ENCODE results near the gene TMEM101. TPM values are rescaled to one million over a fixed set of nuclear protein-coding genes. Genes with fewer than 3 reads are reported as not detected.

Gene TMEM101
- total RNA-seq, 1 donor from 2014 or later, result 52.4 TPM

DNA sequence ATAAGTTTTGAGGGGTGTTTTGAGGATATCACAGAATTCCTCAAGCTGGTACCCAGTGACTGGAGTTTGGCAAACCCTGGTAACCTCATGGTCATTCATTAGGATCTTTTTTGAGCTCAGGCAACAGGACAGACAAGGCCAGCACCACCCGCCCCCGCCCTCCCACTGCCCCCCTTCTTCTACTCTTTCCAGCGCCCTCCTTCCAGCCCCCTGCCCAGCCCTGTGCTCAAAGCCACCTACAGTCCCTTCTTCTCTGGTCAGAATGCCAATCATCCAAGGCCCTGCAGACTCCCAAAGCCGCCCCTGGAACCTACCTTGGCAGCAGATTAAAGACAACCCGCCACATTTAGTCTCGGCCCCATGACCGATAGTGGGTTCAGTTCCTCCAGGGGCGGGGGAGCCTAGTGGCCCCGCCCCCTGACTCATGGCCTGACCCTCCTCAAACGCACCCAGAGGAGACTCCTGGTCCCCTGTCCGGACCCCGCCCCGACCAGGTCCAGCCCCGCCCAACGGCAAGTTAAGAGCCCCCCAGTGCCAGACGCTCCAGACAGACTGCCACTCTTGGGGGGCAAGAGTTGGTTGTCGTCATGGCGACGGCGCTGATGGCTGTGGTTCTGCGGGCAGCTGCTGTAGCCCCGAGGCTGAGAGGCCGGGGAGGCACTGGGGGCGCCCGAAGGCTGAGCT lies 10.5 kb downstream of the TMEM101 start, which contains the start of gene NAGS:
TSS of gene NAGS (plus strand) at position 546 of the 684 bp plus-strand sequence. CDS start at position 588, 42 bp downstream.
- Histone ChIP-seq H3K36me3 (ENCODE audit: control insufficient read depth, insufficient read depth, low read length) (no peaks in the 10 kb centered on the region), H3K4me3 (ENCODE audit: low read depth, low read length) (peak within 1 kb of the TSS; percentile 52), H3K27me3 (ENCODE audit: control insufficient read depth, insufficient read depth, low read length) (no peaks in the 10 kb centered on the region)
- TF ChIP-seq, protein P1, sequence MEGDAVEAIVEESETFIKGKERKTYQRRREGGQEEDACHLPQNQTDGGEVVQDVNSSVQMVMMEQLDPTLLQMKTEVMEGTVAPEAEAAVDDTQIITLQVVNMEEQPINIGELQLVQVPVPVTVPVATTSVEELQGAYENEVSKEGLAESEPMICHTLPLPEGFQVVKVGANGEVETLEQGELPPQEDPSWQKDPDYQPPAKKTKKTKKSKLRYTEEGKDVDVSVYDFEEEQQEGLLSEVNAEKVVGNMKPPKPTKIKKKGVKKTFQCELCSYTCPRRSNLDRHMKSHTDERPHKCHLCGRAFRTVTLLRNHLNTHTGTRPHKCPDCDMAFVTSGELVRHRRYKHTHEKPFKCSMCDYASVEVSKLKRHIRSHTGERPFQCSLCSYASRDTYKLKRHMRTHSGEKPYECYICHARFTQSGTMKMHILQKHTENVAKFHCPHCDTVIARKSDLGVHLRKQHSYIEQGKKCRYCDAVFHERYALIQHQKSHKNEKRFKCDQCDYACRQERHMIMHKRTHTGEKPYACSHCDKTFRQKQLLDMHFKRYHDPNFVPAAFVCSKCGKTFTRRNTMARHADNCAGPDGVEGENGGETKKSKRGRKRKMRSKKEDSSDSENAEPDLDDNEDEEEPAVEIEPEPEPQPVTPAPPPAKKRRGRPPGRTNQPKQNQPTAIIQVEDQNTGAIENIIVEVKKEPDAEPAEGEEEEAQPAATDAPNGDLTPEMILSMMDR (IDR thresholded peaks at IDR 0.05; ENCODE audit: insufficient read depth, low read length, poor library complexity, severe bottlenecking), result no peak
- no peak for DNase-seq (ENCODE audit: low read depth)

DNA sequence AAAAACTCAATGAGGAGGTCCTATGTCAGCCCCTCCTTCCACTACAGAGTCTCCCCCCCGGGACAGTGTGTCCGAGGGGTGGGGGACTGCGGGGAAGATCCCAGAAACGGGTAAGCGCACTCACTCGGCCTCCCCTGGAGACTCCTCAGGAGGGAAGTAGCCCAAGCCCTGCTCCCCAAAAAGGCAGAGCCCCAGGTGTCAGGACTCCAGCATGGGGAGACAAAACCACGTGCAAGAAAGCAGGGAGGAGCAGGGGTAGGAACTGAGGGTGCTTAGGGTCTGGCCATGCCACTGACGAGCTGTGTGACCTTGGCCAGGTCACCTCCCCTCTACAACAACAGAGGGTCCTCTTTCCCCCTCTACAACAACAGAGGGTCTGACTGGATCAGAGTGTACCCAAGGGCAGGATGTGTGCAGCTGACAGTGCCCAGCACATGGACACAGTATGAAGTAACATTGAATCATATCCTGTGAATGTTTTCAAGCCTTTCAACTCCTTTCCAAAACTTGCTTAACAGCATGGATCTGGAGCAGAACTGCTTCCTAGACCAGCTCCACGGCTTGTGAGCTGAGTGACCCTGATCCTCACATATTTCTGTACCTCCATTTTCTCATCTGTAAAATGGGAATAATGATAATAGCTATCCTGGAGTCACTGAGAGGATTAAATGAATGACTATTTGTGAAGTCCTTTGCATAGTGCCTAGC lies 12.5 kb downstream of the TMEM101 start:
- no peak overlapping the region for H3K4me3 ChIP-seq (ENCODE audit: low read depth, low read length)
- TF ChIP-seq, protein P1 (IDR thresholded peaks at IDR 0.05; ENCODE audit: insufficient read depth, low read length, poor library complexity, severe bottlenecking), result no peak
- H3K36me3 ChIP-seq (ENCODE audit: control insufficient read depth, insufficient read depth, low read length), result no peaks in the 10 kb centered on the region
- no peaks in the 10 kb centered on the region for H3K27me3 ChIP-seq (ENCODE audit: control insufficient read depth, insufficient read depth, low read length)
- DNase-seq (ENCODE audit: low read depth), result peak; percentile 29

DNA sequence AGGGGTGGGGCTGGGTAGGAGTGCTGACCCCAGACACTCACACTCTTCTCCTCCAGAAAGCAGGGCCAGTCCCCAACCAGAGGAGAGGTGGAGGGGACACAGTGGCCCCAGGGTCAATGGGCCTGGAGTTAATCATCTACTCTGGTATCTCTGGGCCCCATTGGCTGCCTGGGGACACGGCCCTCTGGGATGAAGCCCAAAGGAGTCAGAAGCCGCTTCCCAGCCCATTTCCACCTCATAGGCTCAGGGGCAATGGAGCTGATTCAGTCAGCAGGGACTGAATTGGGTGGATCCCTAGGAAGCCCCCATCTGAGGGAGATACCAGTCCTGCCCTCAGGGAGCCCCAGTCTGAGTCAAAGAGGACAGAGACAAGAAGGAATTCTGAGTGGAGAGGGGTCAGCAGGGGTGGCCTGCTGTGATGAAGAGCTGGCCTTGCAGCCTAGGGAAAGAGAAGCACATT lies 13.3 kb downstream of the TMEM101 start:
- Histone ChIP-seq H3K4me3 (ENCODE audit: low read depth, low read length) (no peak overlapping the region), H3K27me3 (ENCODE audit: control insufficient read depth, insufficient read depth, low read length) (no peaks in the 10 kb centered on the region), H3K36me3 (ENCODE audit: control insufficient read depth, insufficient read depth, low read length) (no peaks in the 10 kb centered on the region)
- TF ChIP-seq, protein P1 (IDR thresholded peaks at IDR 0.05; ENCODE audit: insufficient read depth, low read length, poor library complexity, severe bottlenecking), result no peak
- DNase-seq (ENCODE audit: low read depth), result no peak

DNA sequence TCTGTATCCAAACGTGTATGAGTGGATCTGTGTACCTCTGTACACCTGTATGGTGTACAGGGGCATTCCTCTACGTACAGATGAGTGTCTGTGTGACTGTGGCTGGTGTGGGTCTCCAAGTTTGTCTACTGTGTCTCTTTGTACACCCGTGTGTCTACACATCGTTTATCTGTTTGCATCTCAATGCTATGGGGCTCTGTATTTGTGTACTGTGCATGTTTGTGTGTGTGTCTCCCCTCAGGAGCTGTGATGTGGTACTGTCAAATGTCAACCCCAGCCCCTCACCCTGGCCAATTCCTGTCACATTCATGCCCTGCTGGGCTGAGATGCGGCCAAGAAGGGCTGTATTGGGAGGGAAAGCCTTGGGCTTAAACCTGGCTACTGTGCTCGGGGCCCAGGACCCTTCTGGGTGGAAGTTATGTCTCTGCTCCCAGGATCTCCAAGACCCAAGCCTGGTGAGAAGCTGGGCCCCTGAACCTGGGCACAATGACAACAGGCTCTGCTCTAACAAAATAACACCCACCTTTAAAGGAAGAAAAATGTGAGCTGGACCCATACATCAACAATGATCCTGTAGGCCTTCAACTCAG lies 13.8 kb downstream of the TMEM101 start:
- no peak for DNase-seq (ENCODE audit: low read depth)
- Histone ChIP-seq H3K36me3 (ENCODE audit: control insufficient read depth, insufficient read depth, low read length) (no peaks in the 10 kb centered on the region), H3K27me3 (ENCODE audit: control insufficient read depth, insufficient read depth, low read length) (no peaks in the 10 kb centered on the region), H3K4me3 (ENCODE audit: low read depth, low read length) (no peak overlapping the region)
- TF ChIP-seq, protein P1 (IDR thresholded peaks at IDR 0.05; ENCODE audit: insufficient read depth, low read length, poor library complexity, severe bottlenecking), result no peak

DNA sequence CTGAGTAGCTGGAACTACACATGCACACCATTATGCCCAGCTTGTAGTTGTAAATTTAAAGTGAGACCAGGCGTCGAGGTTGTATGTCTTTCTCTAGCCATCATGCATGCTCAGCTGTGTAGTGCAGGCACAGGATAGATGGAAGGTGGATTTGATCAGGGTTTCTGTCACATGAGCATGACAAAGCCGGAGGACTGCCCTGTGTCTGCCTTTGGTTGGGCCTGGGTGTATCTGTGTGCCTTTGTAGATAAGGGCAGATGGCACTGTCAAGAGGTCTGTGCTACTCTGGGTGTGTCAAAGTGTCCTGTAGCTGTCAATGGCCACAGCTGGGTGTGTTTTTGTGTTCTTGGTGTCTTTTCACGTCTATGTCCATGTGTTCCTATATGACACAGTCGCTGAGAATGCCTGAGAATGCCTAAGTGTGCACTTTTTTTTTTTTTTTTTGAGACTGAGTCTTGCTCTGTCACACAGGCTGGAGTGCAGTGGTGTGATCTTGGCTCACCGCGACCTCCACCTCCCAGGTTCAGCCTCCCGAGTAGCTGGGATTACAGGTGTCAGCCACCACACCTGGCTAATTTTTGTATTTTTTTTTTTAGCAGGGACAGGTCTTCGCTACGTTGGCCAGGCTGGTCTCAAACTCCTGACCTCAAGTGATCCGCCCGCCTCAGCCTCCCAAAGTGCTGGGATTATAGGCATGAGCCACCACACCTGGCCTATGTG lies 14.5 kb downstream of the TMEM101 start:
- DNase-seq (ENCODE audit: low read depth), result no peak
- TF ChIP-seq, protein P1 (IDR thresholded peaks at IDR 0.05; ENCODE audit: insufficient read depth, low read length, poor library complexity, severe bottlenecking), result no peak
- no peak overlapping the region for H3K4me3 ChIP-seq (ENCODE audit: low read depth, low read length)
- H3K27me3 ChIP-seq (ENCODE audit: control insufficient read depth, insufficient read depth, low read length), result no peaks in the 10 kb centered on the region
- no peaks in the 10 kb centered on the region for H3K36me3 ChIP-seq (ENCODE audit: control insufficient read depth, insufficient read depth, low read length)
